ENCODE measurements around the gene REPS1. TPM values are rescaled to one million over a fixed set of nuclear protein-coding genes. Genes with fewer than 3 reads are reported as not detected.

REPS1 gene
- total and polyA plus RNA-seq, 2 donors from 2014 or later = 33.4 to 37.0 TPM

- FAIRE-seq (no peak), DNase-seq (no peak)
- Histone ChIP-seq H3K4me1 (ENCODE audit: control insufficient read depth in 2 of 3, insufficient read depth in 2 of 3, low read depth in 1 of 3, low read length in 3 of 3) (no peaks in the 10 kb centered on the region), H3K27ac (ENCODE audit: low read depth in 2 of 2, low read length in 2 of 2) (no peak overlapping the region), H3K36me3 (ENCODE audit: control insufficient read depth in 2 of 3, insufficient read depth in 3 of 3, low read length in 3 of 3) (peaks cover 9 to 44% (median 17%) of the 10 kb centered on the region in 3 donors), H3K27me3 (ENCODE audit: control insufficient read depth, insufficient read depth, low read length) (no peaks in the 10 kb centered on the region), H3K9ac (ENCODE audit: low read length in 3 of 3) (no peak overlapping the region), H3K9me3 (ENCODE audit: control insufficient read depth in 2 of 3, insufficient read depth in 1 of 3, low read length in 3 of 3) (no peaks in the 10 kb centered on the region), H3K4me3 (ENCODE audit: low read length in 3 of 3) (no peak overlapping the region)
- intact Hi-C loops (cut with DNase I) = no loop called here
- TF ChIP-seq CTCF (IDR thresholded peaks at IDR 0.05; ENCODE audit: borderline replicate concordance, extremely low read depth, insufficient read depth) = no peak
Measured at GRCh38 chr6:138907167-138907566, 80.9 kb downstream of the REPS1 start.

- no peaks in the 10 kb centered on the region for H3K4me1 ChIP-seq (ENCODE audit: control insufficient read depth in 2 of 3, insufficient read depth in 2 of 3, low read depth in 1 of 3, low read length in 3 of 3)
- H3K27ac ChIP-seq (ENCODE audit: low read depth in 2 of 2, low read length in 2 of 2) = no peak overlapping the region
- no peak overlapping the region for H3K9ac ChIP-seq (ENCODE audit: low read length in 3 of 3)
- H3K27me3 ChIP-seq (ENCODE audit: control insufficient read depth, insufficient read depth, low read length) = no peaks in the 10 kb centered on the region
- no peak for DNase-seq
- no peaks in the 10 kb centered on the region for H3K9me3 ChIP-seq (ENCODE audit: control insufficient read depth in 2 of 3, insufficient read depth in 1 of 3, low read length in 3 of 3)
- no peak overlapping the region for H3K4me3 ChIP-seq (ENCODE audit: low read length in 3 of 3)
- TF ChIP-seq CTCF (IDR thresholded peaks at IDR 0.05; ENCODE audit: borderline replicate concordance, extremely low read depth, insufficient read depth) = no peak
- H3K36me3 ChIP-seq (ENCODE audit: control insufficient read depth in 2 of 3, insufficient read depth in 3 of 3, low read length in 3 of 3) = no peaks in the 10 kb centered on the region
- no peak for FAIRE-seq
- intact Hi-C loops (cut with DNase I) = no loop called here
Measured at GRCh38 chr6:138897031-138897430, 91.0 kb downstream of the REPS1 start.

- FAIRE-seq = no peak
- intact Hi-C loops (cut with DNase I) = no loop called here
Measured at GRCh38 chr6:138896104-138896756, 91.8 kb downstream of the REPS1 start.

More at GRCh38 chr6:138896104-138896756, 91.8 kb downstream of the REPS1 start:
- Histone ChIP-seq H3K4me3 (ENCODE audit: low read length in 3 of 3) (no peak overlapping the region), H3K9me3 (ENCODE audit: control insufficient read depth in 2 of 3, insufficient read depth in 1 of 3, low read length in 3 of 3) (no peaks in the 10 kb centered on the region), H3K4me1 (ENCODE audit: control insufficient read depth in 2 of 3, insufficient read depth in 2 of 3, low read depth in 1 of 3, low read length in 3 of 3) (no peaks in the 10 kb centered on the region), H3K27ac (ENCODE audit: low read depth in 2 of 2, low read length in 2 of 2) (no peak overlapping the region), H3K9ac (ENCODE audit: low read length in 3 of 3) (no peak overlapping the region), H3K27me3 (ENCODE audit: control insufficient read depth, insufficient read depth, low read length) (no peaks in the 10 kb centered on the region), H3K36me3 (ENCODE audit: control insufficient read depth in 2 of 3, insufficient read depth in 3 of 3, low read length in 3 of 3) (no peaks in the 10 kb centered on the region)
- DNase-seq = no peak
- TF ChIP-seq CTCF (IDR thresholded peaks at IDR 0.05; ENCODE audit: borderline replicate concordance, extremely low read depth, insufficient read depth) = no peak

Data from kidney (tissue), 14 donors.